ENCODE measurements around the gene MSMB.
"Not testable (repeated sequence)": the region's sequence is repeated elsewhere in the genome, so short reads cannot be mapped to it uniquely, and the experiment has no call there.

The MSMB gene

GRCh38 chr10:46069771-46070463 is 23.8 kb upstream of the MSMB start:
- DNase-seq = no peak

- DNase-seq = no peak
Observed at GRCh38 chr10:46068905-46069304, 22.8 kb upstream of the MSMB start.

DNA sequence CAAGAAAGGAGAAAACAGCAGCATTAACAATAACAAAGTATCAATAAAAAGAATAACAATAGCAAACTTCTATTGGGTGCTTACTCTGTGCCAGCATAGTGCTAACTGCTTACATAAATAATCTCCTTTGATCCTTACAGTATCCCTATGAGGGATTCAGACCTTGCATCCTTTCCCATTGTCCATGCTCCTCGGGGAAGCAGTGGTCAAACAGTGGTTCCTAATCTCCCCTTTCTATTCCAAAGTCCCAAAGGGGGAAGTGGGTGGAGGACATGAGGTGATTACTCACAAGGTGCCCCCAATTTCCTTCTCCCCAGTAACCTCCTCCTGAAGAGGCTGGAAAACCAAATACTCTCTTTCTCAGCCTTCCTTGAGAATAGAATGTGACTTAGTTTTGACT is 22.0 kb upstream of the MSMB start:
- DNase-seq = no peak

GRCh38 chr10:46064269-46064817 is 18.3 kb upstream of the MSMB start:
- no peak for DNase-seq

- peak; percentile 17 for DNase-seq
Observed at GRCh38 chr10:46062723-46063428, 16.8 kb upstream of the MSMB start.

- no peak for DNase-seq
Observed at GRCh38 chr10:46060706-46061105, 14.6 kb upstream of the MSMB start.

- DNase-seq = not testable (repeated sequence)
Observed at GRCh38 chr10:46057927-46058326, 11.9 kb upstream of the MSMB start.

DNA sequence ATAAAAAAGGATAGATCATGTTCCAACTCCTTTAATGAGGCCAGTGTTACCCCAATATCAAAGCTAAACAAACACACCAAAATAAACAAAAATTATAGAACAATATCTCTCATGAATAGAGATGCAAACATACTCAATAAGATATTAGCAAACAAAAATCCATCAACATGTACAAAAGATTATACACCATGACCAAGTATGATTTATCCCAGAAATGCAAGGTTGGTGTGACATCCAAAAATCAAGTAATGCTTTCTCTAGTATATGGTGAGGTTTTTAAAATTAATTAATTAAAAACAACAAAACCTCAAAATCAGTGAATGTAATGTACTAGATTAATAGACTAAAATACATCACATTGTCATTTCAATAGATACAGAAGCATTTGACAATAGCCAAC is 11.0 kb upstream of the MSMB start:
- no peak for DNase-seq

DNA sequence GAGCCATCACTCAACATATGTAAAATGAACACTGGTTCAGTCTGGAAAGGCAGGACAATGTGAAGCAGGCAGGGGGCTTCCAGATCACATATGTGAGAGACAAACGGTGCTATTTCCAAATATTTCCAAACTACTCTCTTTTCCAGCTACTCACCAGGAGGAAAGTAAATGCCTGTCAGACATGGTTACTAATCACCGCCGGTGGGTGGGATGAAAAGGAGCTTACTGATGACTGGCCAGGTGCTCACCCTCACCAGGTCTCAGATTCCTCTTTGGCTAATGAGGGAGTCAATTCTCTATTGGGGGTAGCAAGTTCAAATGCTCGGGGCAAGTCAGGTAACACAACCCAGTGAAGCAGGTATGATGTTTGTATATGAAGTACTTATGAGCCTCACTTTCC is 9.7 kb upstream of the MSMB start:
- DNase-seq = no peak

- no peak for DNase-seq
Observed at GRCh38 chr10:46053534-46054434, 7.7 kb upstream of the MSMB start.

DNA sequence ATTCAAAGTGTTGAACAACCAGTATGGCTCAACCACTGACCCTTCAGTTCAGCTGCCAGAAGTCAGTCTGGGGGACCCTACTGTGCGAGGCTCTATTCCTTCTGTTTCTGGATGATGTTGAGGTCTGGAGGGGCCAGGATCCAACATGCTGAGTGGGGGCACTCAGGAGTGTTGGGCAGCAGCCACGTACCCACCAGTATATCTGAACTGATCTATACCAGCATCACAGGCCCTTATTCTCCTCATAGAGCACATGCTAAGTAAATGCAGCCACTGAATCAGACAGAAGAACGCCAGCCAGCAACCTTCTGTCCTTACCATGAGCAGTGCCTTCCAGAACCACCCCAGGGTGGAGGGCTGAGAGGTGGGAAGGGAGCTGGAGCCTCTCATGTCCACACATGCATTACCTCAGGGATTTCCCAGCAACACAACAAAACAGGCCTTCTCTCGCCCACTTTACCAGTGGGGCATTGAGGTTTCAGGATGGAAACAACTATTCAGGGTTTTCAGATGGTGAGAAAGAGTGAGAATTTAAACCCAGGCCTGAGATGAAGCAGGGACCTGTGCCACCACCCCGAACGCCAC is 6.8 kb upstream of the MSMB start:
- DNase-seq = no peak

- DNase-seq = no peak
Observed at GRCh38 chr10:46052057-46052790, 6.2 kb upstream of the MSMB start.

GRCh38 chr10:46050941-46051623 is 5.0 kb upstream of the MSMB start:
- no peak for DNase-seq

DNA sequence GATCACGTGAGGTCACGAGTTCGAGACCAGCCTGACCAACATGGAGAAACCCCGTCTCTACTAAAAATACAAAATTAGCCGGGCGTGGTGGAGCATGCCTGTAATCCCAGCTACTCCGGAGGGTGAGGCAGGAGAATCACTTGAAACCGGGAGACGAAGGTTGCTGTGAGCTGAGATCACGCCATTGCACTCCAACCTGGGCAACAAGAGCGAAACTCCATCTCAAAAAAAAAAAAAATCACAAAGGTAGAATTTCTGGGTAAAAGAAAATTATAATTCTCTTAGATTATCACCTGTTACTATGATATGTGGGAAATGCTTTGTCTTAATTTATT is 3.4 kb upstream of the MSMB start:
- not testable (repeated sequence) for DNase-seq

DNA sequence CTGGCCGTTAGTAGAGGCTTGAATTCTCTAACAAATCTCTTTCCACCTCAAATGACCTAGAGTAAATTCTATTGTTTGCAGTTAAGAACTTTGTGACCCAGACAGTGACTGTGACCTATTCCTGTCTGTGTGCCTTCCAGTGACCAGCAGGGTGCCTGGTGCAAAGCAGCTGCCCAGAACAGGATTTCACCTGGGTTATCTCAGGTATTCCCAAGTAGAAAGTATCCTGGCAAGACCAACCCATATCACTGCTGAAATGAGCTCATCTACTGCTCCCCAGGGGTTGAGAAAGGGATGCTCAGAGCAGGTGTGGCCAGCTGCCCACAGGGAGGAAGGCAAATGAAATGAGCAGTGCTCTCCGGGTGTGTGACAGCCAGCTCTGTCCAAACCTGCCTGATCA is 2.1 kb upstream of the MSMB start:
- no peak for DNase-seq

- no peak for DNase-seq
Observed at GRCh38 chr10:46042527-46042926, 3.5 kb downstream of the MSMB start.

- no peak for DNase-seq
Observed at GRCh38 chr10:46040004-46040403, 6.1 kb downstream of the MSMB start.

GRCh38 chr10:46037107-46037825 is 8.8 kb downstream of the MSMB start:
- no peak for DNase-seq

GRCh38 chr10:46035923-46036849 is 9.9 kb downstream of the MSMB start:
- no peak for DNase-seq

- peak; percentile 59 for DNase-seq
Observed at GRCh38 chr10:46033602-46034011, 12.5 kb downstream of the MSMB start.
